HepG2 (cell line): ENCODE measurements around the gene NUDCD2. TPM values are rescaled to one million over a fixed set of nuclear protein-coding genes. Genes with fewer than 3 reads are reported as not detected.
A peak's percentile ranks its signal among the peaks of the same experiment; 100 is the strongest.

Source experiments
- AGO2 ChIP-seq: fragments of 200-400 bp; formaldehyde crosslinking; optimal IDR thresholded peaks from 2 replicates; pipeline ENCODE3; 2017; ENCODE audit warnings: mild to moderate bottlenecking, low read depth, low read length, moderate library complexity
- ELF3 ChIP-seq: IDR thresholded peaks from 2 replicates; pipeline ENCODE4 v1.6.1; 2016; ENCODE audit warnings: missing genetic modification reagents, missing compliant biosample characterization
- GABPA ChIP-seq, 2 experiments: IDR thresholded peaks; 2 replicates each; pipeline ENCODE4 v1.6.1; 2011 to 2016; ENCODE audit warnings: low read depth in 2 of 2, low read length in 1 of 2, missing biosample characterization in 1 of 2, missing genetic modification characterization in 1 of 2
- HMGXB3 ChIP-seq: sonication (generic); formaldehyde crosslinking; IDR thresholded peaks from 2 replicates; pipeline ENCODE4 v1.4.0; 2020; ENCODE audit warnings: missing genetic modification reagents, borderline replicate concordance
- IKZF4 ChIP-seq: sonication (generic); formaldehyde crosslinking; IDR thresholded peaks from 2 replicates; pipeline ENCODE4 v1.5.1; 2020; ENCODE audit warnings: borderline replicate concordance, mild to moderate bottlenecking, low read depth, missing genetic modification reagents; ENCODE audit errors: not compliant biosample characterization
- JARID2 ChIP-seq: sonication (generic); formaldehyde crosslinking; IDR thresholded peaks from 2 replicates; pipeline ENCODE4 v1.8.1; 2023; ENCODE audit warnings: missing genetic modification reagents, inconsistent platforms; ENCODE audit not compliant: insufficient replicate concordance
- MAFF ChIP-seq: IDR thresholded peaks from 2 replicates; pipeline ENCODE4 v1.6.1; 2011; ENCODE audit warnings: low read depth, low read length, improper control_type of control experiment
- MED1 ChIP-seq: sonication (generic); formaldehyde crosslinking; IDR thresholded peaks from 2 replicates; pipeline ENCODE4 v1.4.0; 2020; ENCODE audit warnings: missing genetic modification reagents
- NRL ChIP-seq: sonication (generic); formaldehyde crosslinking; IDR thresholded peaks from 2 replicates; pipeline ENCODE4 v1.5.0; 2020; ENCODE audit warnings: missing genetic modification reagents, mild to moderate bottlenecking, moderate library complexity, borderline replicate concordance
- PCBP1 ChIP-seq: fragments of 200-400 bp; formaldehyde crosslinking; IDR thresholded peaks from 2 replicates; pipeline ENCODE4 v1.6.1; 2017; ENCODE audit warnings: mild to moderate bottlenecking, low read depth, low read length, borderline replicate concordance
- ZNF30 ChIP-seq: sonication (generic); formaldehyde crosslinking; IDR thresholded peaks from 2 replicates; pipeline ENCODE4 v1.5.0; 2020; ENCODE audit warnings: mild to moderate bottlenecking, missing genetic modification reagents
- ZNF652 ChIP-seq: IDR thresholded peaks from 2 replicates; pipeline ENCODE4 v1.6.1; 2016; ENCODE audit warnings: low read depth, borderline replicate concordance
- ZNF720 ChIP-seq: sonication (generic); formaldehyde crosslinking; IDR thresholded peaks from 2 replicates; pipeline ENCODE4 v1.4.0; 2020; ENCODE audit warnings: missing genetic modification reagents
- ZNF75D ChIP-seq: sonication (generic); formaldehyde crosslinking; IDR thresholded peaks from 2 replicates; pipeline ENCODE4 v1.8.1; 2023; ENCODE audit warnings: missing genetic modification reagents, mild to moderate bottlenecking, borderline replicate concordance
- ZSCAN29 ChIP-seq: sonication (generic); formaldehyde crosslinking; conservative IDR thresholded peaks from 2 replicates; pipeline ENCODE4 v1.4.0; 2020; ENCODE audit warnings: mild to moderate bottlenecking, missing genetic modification reagents
- polyA plus RNA-seq, 8 experiments: library from polyadenylated mRNA; depleted of rRNA in 3 of 8; stranded (reverse) in 7 of 8; unstranded in 1 of 8; fragments of >200 nt; fragmentation: Illumina TruSeq in 4 of 8; extraction: Trizol in 4 of 8; gene quantifications; 2 replicates each; pipeline versions ENCODE4 v1.2.1 to v1.2.3, GENCODE V29; 2011 to 2016; ENCODE audit warnings: low read depth in 4 of 8, missing spikeins in 1 of 8, mixed read lengths in 1 of 8; ENCODE audit not compliant: insufficient read depth in 1 of 8
- total RNA-seq, 5 experiments: library from RNA; depleted of rRNA; stranded (reverse); fragments of >200 nt; fragmentation: Illumina TruSeq; extraction: Trizol; gene quantifications; 2 replicates each; pipeline ENCODE4 v1.2.3, GENCODE V29; 2016; ENCODE audit warnings: low read depth in 1 of 5
- TF ChIP-seq, protein P1 (sequence below): sonication (generic); formaldehyde crosslinking; IDR thresholded peaks from 2 replicates; pipeline ENCODE4 v1.4.0; 2020; ENCODE audit warnings: mild to moderate bottlenecking, missing genetic modification reagents, borderline replicate concordance
- TF ChIP-seq, protein P2 (sequence below): IDR thresholded peaks from 2 replicates; pipeline ENCODE4 v1.4.0; 2020; ENCODE audit warnings: mild to moderate bottlenecking, missing genetic modification reagents

NUDCD2 gene
- total and polyA plus RNA-seq, 2 of the 13 experiments (the other 11 are each of a cell fraction or from before 2014, with no cell fraction given), result 14.8 to 39.2 TPM

GRCh38 chr5:163504079-163504931 lies 44.4 kb upstream of the NUDCD2 start (continued):
- TF ChIP-seq ZNF30 (CRISPR knock-in tag) (no peak), MAFF (peak; percentile 20; the same call in 1 of the 2 replicates), ELF3 (CRISPR knock-in tag) (no peak), PCBP1 (no peak), ZSCAN29 (CRISPR knock-in tag) (no peak), GABPA (IDR thresholded peaks at IDR 0.05; ENCODE audit: low read depth, low read length) (no peak), GABPA (CRISPR knock-in tag; IDR thresholded peaks at IDR 0.05; ENCODE audit: low read depth) (no peak), NRL (CRISPR knock-in tag) (no peak), ZNF720 (no peak), IKZF4 (CRISPR knock-in tag) (no peak), ZNF652 (CRISPR knock-in tag) (no peak), JARID2 (CRISPR knock-in tag) (no peak), AGO2 (no peak), HMGXB3 (CRISPR knock-in tag) (no peak), ZNF75D (no peak), MED1 (no peak)
- TF ChIP-seq, protein P1, sequence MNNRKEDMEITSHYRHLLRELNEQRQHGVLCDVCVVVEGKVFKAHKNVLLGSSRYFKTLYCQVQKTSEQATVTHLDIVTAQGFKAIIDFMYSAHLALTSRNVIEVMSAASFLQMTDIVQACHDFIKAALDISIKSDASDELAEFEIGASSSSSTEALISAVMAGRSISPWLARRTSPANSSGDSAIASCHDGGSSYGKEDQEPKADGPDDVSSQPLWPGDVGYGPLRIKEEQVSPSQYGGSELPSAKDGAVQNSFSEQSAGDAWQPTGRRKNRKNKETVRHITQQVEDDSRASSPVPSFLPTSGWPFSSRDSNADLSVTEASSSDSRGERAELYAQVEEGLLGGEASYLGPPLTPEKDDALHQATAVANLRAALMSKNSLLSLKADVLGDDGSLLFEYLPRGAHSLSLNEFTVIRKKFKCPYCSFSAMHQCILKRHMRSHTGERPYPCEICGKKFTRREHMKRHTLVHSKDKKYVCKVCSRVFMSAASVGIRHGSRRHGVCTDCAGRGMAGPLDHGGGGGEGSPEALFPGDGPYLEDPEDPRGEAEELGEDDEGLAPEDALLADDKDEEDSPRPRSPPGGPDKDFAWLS (CRISPR knock-in tag), result no peak
- TF ChIP-seq, protein P2, sequence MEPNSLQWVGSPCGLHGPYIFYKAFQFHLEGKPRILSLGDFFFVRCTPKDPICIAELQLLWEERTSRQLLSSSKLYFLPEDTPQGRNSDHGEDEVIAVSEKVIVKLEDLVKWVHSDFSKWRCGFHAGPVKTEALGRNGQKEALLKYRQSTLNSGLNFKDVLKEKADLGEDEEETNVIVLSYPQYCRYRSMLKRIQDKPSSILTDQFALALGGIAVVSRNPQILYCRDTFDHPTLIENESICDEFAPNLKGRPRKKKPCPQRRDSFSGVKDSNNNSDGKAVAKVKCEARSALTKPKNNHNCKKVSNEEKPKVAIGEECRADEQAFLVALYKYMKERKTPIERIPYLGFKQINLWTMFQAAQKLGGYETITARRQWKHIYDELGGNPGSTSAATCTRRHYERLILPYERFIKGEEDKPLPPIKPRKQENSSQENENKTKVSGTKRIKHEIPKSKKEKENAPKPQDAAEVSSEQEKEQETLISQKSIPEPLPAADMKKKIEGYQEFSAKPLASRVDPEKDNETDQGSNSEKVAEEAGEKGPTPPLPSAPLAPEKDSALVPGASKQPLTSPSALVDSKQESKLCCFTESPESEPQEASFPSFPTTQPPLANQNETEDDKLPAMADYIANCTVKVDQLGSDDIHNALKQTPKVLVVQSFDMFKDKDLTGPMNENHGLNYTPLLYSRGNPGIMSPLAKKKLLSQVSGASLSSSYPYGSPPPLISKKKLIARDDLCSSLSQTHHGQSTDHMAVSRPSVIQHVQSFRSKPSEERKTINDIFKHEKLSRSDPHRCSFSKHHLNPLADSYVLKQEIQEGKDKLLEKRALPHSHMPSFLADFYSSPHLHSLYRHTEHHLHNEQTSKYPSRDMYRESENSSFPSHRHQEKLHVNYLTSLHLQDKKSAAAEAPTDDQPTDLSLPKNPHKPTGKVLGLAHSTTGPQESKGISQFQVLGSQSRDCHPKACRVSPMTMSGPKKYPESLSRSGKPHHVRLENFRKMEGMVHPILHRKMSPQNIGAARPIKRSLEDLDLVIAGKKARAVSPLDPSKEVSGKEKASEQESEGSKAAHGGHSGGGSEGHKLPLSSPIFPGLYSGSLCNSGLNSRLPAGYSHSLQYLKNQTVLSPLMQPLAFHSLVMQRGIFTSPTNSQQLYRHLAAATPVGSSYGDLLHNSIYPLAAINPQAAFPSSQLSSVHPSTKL (CRISPR knock-in tag), result peak; percentile 11; the same call in 1 of the 2 replicates
